GM19025 (cell line): Measurements from ENCODE around the gene MPP2.
"Not testable (repeated sequence)": the region's sequence is repeated elsewhere in the genome, so short reads cannot be mapped to it uniquely, and the experiment has no call there.

Experiments
- ATAC-seq: cut with Tn5 transposase; IDR thresholded peaks from one replicate; pipeline ENCODE4 v1.9.1; 2021; ENCODE audit warnings: mild to moderate bottlenecking, low read depth, moderate library complexity; ENCODE audit not compliant: unreplicated experiment

The MPP2 gene

GRCh38 chr17:43855061-43855460, 52.3 kb downstream of the MPP2 start:
- no peak for ATAC-seq

- ATAC-seq, result no peak
These were observed 52.8 kb downstream of the MPP2 start for GRCh38 chr17:43854498-43854897.

DNA sequence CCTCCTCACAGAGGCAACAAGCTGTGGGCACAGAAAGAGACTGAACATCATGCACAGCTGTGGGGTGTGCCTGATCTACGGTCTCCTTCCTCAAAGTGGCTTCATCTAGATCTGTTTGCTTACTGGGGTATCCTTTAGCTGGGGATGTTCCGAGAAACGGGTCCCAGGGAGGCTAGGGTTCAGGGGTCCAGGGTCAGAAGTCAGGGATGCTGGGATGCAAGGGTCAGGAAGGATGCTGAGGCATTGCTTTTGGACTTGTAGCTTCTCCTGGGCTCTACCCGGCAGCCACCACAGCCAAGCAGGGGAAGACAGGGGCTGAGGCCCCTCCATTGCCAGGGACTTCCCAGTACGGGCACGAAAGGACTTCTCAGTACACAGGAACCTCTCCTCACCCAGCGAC, 53.8 kb downstream of the MPP2 start:
- ATAC-seq, result no peak

DNA sequence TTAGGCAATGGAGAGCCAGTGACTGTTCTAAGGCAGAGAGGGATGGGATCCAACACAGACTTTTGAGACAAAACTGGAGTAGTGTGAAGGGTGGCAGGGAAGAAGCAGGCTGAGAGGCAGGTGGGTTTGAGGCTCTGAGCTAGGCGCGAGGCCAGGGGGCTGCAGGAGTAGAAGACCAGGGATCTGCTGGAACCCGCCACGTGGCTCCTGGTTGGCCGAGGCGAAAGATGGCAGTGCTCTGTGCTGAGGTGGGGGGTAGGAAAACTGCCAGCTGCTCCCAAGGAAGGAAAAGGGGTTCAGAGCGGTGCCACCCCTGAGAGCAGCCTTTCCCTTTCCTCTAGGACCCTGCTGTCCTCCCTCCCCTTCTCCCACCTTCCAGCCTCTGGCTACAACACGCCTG, 54.8 kb downstream of the MPP2 start:
- no peak for ATAC-seq

- ATAC-seq, result no peak
These were observed 58.2 kb downstream of the MPP2 start for GRCh38 chr17:43849116-43849515.

DNA sequence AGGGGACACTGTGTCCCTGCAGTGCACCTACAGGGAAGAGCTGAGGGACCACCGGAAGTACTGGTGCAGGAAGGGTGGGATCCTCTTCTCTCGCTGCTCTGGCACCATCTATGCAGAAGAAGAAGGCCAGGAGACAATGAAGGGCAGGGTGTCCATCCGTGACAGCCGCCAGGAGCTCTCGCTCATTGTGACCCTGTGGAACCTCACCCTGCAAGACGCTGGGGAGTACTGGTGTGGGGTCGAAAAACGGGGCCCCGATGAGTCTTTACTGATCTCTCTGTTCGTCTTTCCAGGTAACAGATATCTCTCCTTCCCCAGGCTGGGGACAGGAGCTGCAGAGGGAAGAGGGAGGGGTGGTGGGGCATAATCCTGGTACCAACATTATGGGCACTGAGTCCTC, 58.7 kb downstream of the MPP2 start:
- no peak for ATAC-seq

DNA sequence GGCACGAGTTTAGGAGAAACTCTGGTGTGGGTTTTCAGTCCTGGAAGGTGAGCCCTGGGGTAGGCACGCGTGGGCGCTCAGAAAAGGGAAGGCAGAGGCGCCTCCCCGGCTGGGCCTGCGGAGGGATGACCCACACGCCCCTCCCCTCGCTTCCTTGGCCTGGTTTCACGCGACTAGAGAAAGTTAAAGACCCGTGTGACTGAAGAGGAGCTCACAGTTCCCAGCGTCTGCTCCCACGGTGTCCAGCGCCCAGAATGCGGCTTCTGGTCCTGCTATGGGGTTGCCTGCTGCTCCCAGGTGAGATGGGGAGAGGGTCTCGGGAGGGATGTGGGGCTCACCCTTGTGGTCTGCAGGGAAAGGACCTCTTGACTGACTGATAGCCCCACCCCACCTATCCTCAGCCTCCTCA, 60.4 kb downstream of the MPP2 start, which contains the start of gene CD300LG:
Gene CD300LG, plus strand, starts transcription at position 214 of the 409 bp plus-strand sequence. Its CDS starts 41 bp downstream, at position 255.
- ATAC-seq, result no peak

DNA sequence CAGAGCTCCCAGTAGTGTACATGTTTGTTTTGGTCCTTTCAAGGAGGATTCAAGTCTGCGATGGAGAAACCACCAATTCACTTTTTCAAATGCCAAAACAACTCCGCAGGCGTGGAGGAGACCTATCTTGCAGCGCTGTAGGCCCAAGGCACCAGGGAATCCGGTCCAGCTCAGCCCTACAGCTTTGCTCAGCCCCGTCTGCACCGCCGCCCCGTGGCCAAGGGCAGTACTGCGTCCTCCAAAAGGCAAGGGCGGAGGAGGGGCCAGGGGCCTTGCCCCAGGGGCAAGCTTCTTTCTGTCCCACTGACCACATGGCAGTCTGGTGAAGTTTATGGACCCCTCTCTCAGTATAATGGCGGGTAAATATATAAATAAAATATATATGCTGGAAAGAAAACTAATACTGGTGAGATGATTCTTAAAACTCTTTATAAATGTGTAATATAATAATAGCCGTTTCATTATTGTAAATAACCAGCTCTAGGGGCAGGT, 61.1 kb downstream of the MPP2 start:
- ATAC-seq, result no peak

GRCh38 chr17:43845766-43846165, 61.6 kb downstream of the MPP2 start:
- ATAC-seq, result no peak

GRCh38 chr17:43844241-43844640, 63.1 kb downstream of the MPP2 start:
- ATAC-seq, result no peak

DNA sequence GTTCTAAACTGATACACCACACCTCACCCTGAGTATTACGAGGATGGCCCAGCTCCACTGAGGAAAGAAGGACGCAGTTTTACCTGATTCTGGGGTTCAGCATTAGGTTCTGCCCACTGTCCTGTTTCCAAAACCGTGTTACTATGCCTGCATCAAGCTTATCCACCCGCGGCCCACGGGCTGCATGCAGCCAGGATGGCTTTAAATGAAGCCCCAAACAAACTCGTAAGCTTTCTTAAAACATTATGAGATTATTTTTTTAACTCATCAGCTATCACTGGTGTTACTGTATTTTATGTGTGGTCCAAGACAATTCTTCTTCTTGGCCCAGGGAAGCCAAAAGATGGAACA, 64.4 kb downstream of the MPP2 start:
- ATAC-seq, result no peak

GRCh38 chr17:43842091-43842974, 65.0 kb downstream of the MPP2 start:
- ATAC-seq, result not testable (repeated sequence)

DNA sequence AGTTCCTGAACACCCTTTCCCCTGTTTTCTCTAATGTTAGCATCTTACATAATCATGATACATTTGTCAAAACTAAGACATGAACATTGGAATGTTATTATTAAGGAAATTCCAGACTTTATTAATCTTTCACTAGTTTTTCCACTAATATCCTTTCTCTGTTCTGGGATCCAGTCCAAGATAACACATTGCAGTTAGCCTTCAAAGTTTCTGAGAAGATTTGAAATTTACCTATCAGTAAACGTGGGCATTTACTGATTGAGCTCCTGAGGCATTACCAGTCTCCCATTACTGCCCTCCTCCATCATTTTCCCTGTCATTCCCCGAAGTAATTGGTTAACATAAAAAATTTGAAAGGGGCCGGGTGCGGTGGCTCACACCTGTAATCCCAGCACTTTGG, 66.1 kb downstream of the MPP2 start:
- no peak for ATAC-seq

GRCh38 chr17:43840814-43841213, 66.5 kb downstream of the MPP2 start:
- ATAC-seq, result no peak

DNA sequence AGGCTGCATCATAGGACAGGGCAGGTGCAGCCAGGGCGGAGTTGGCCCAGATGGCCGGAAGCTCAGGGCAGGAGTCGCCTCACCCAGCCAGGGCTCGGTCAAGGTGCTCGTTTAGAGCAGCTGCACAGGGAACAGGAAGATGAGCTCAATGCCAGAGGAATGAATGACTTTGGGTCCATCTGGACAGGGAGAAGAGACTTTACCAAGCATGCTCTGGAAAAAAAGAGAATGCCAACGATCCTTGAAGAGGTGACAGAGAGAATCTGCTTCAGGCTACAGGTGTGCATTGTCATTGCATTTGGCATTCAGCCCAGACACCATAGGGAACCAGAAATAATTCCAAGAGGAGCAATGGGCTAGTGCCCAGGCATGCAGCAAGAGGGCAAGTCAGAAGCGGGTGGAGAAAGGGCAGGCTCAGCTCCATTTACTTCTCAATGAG, 67.6 kb downstream of the MPP2 start:
- no peak for ATAC-seq

GRCh38 chr17:43834106-43834505, 73.2 kb downstream of the MPP2 start:
- no peak for ATAC-seq

GRCh38 chr17:43832976-43833829, 74.1 kb downstream of the MPP2 start, which contains the start of gene MPP3:
Gene MPP3 (minus strand): TSS chr17:43833146. CDS start chr17:43831906, 1,240 bp downstream.
- ATAC-seq, result no peak

DNA sequence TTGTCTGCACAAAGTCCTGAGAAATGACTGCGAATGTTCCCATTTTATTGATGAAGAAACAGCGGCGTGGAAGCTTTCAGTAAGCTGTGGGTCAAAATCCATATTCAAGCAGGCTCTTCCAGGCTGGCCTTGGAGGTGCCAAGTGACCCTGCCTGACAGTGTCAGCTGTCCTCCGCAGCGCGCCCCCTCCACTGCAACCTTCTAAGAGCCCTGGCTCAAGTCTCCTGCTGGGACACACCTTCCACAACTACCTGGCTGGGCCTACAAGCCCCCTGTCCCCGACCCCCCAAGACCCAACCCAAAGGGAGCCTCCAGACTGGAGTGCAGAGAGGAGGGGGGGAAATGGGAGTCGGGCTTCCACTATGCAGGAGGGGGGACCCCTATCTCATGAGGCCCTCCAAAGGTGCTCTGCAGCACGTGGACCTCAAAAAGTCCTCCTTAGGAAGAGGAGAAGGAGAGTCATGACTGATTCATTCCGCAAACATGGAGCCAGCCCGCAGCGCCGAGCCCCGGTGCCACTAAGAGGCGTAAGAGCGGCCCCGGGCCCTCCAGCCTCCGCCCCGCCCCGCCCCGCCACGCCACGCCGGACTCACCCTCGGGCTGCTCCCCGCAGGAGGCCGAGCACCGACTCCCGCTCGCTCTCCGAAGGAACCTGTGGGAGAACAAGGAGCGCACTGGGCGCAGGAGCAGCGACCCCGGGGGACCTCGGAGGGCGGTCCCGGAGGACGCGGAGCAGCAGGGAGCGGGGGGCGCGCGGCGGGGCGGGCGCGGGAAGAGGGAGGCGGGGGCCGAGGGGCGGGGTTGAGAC, 75.0 kb downstream of the MPP2 start:
- no peak for ATAC-seq

GRCh38 chr17:43831633-43832032, 75.7 kb downstream of the MPP2 start:
- no peak for ATAC-seq

DNA sequence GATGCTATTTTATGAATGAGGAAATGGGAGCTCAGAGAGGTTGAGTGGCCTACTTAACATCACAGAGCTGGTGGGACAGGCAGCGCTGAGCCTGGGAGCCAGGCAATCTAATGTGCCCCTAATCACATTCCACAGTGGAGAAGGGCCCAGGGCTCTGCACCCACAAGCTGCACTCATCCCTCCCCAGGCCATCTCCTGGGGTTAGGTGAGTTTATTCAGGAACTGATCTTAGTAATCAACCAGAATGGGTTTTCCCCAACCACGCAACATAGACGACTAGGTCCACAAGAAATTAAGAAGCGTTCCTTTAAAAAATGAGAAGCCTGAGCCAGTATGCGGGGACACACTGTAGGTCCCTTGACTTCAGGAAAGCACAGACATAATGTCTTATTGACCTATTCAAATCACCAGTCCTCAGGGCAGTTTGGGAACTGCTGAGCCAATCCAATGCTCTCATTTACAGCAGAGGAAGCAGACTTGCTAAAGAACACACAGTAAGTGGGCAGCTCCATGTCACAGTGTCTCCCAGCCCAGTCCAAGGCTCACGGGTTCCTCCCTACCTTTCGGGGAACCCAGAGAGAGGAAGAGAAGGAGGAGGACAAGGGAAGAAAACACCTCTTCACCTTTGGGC, 76.7 kb downstream of the MPP2 start:
- ATAC-seq, result no peak
